GM23248 (cell line): Measurements from ENCODE around the gene CLMP. TPM values are rescaled to one million over a fixed set of nuclear protein-coding genes. Genes with fewer than 3 reads are reported as not detected.

Source experiments
- DNase-seq: peaks from one replicate; pipeline ENCODE4 v3.0.0-alpha.2; 2015
- H2AFZ ChIP-seq: fragments of 200-600 bp; sonication (generic); 2 replicates; pipeline ENCODE4 v1.6.1; 2016; ENCODE audit warnings: antibody characterized with exemption
- H3F3A ChIP-seq: fragments of 200-600 bp; sonication (generic); 2 replicates; pipeline ENCODE4 v1.6.1; 2016; ENCODE audit warnings: mild to moderate bottlenecking, antibody characterized with exemption, mixed run types; ENCODE audit not compliant: insufficient read depth
- H3K27ac ChIP-seq: fragments of 200-600 bp; sonication (generic); 2 replicates; pipeline ENCODE4 v1.5.1; 2016; ENCODE audit warnings: mild to moderate bottlenecking
- H3K27me3 ChIP-seq: fragments of 200-600 bp; sonication (generic); replicated peaks from 2 replicates; pipeline ENCODE4 v1.6.1; 2016; ENCODE audit warnings: mild to moderate bottlenecking; ENCODE audit not compliant: insufficient read depth
- H3K36me3 ChIP-seq: fragments of 200-600 bp; sonication (generic); 2 replicates; pipeline ENCODE4 v1.6.1; 2016; ENCODE audit warnings: low read depth, mild to moderate bottlenecking
- H3K4me1 ChIP-seq: fragments of 200-600 bp; sonication (generic); 2 replicates; pipeline ENCODE4 v1.6.1; 2016; ENCODE audit warnings: mild to moderate bottlenecking; ENCODE audit not compliant: insufficient read depth
- H3K4me2 ChIP-seq: fragments of 200-600 bp; sonication (generic); one replicate; pipeline ENCODE4 v1.6.1; 2016; ENCODE audit warnings: mild to moderate bottlenecking; ENCODE audit not compliant: unreplicated experiment
- H3K4me3 ChIP-seq: fragments of 200-600 bp; sonication (generic); 2 replicates; pipeline ENCODE4 v1.5.1; 2016; ENCODE audit warnings: mild to moderate bottlenecking
- H3K79me2 ChIP-seq: fragments of 200-600 bp; sonication (generic); 2 replicates; pipeline ENCODE4 v1.6.1; 2016; ENCODE audit warnings: mild to moderate bottlenecking; ENCODE audit not compliant: insufficient read depth
- H3K9ac ChIP-seq: fragments of 200-600 bp; sonication (generic); 2 replicates; pipeline ENCODE4 v1.6.1; 2016; ENCODE audit warnings: mild to moderate bottlenecking
- H3K9me2 ChIP-seq: fragments of 200-600 bp; sonication (generic); 2 replicates; pipeline ENCODE4 v1.6.1; 2016; ENCODE audit warnings: mixed run types, mild to moderate bottlenecking, moderate library complexity; ENCODE audit not compliant: insufficient read depth
- H3K9me3 ChIP-seq: fragments of 200-600 bp; sonication (generic); one replicate; pipeline ENCODE4 v1.6.1; 2017; ENCODE audit warnings: low read depth
- H4K20me1 ChIP-seq: fragments of 200-600 bp; sonication (generic); 2 replicates; pipeline ENCODE4 v1.6.0; 2016; ENCODE audit not compliant: insufficient read depth
- EZH2 ChIP-seq: fragments of 200-600 bp; sonication (generic); IDR thresholded peaks from 2 replicates; pipeline ENCODE4 v1.6.1; 2018; ENCODE audit warnings: antibody characterized with exemption, mild to moderate bottlenecking; ENCODE audit not compliant: insufficient read depth, poor library complexity, severe bottlenecking
- EZH2phosphoT487 ChIP-seq: fragments of 200-600 bp; sonication (generic); IDR thresholded peaks from 2 replicates; pipeline ENCODE4 v1.6.1; 2018; ENCODE audit warnings: antibody characterized with exemption, moderate library complexity, mild to moderate bottlenecking, low read depth; ENCODE audit not compliant: insufficient read depth
- WGBS, 2 experiments: methylation state at CpG; one replicate each; pipeline ENCODE4 v1.1.6; 2015 to 2017; ENCODE audit warnings: low lambda C conversion rate in 2 of 2, low coverage in 1 of 2; ENCODE audit errors: missing lambda C conversion rate in 2 of 2; 5-methylcytosine and 5-hydroxymethylcytosine counted together
- in situ Hi-C: fragments of 300-500 bp; cut with MboI; formaldehyde crosslinking; loops from 2 replicates; pipeline ENCODE4 v1.15.0; 2020
- polyA plus RNA-seq: library from polyadenylated mRNA; unstranded; fragments of >200 nt; fragmentation: Nextera tagmentation; extraction: Ambion mirVana; gene quantifications from 2 replicates; pipeline ENCODE4 v1.2.1, GENCODE V29; 2016
- total RNA-seq: library from RNA; depleted of rRNA; stranded (reverse); fragments of >200 nt; shearing (Covaris generic); gene quantifications from 2 replicates; pipeline ENCODE4 v1.2.3, GENCODE V29; 2014

CLMP gene
- total and polyA plus RNA-seq, 2 experiments from 2014 or later: 166 to 215 TPM

GRCh38 chr11:123197711-123198110 lies 2.7 kb upstream of the CLMP start:
- Histone ChIP-seq H3K27me3 (no peaks in the 10 kb centered on the region), H3F3A (peaks cover 43% of the 10 kb centered on the region), H3K9me2 (no peaks in the 10 kb centered on the region), H3K9me3 (no peaks in the 10 kb centered on the region), H3K79me2 (peaks cover 41% of the 10 kb centered on the region), H2AFZ (no peak overlapping the region), H3K36me3 (peaks cover 6% of the 10 kb centered on the region; the same call in 1 of the 2 replicates), H3K27ac (peak overlapping the region; percentile 93), H4K20me1 (no peaks in the 10 kb centered on the region), H3K4me2 (peak overlapping the region; percentile 19), H3K4me3 (no peak overlapping the region), H3K9ac (peak overlapping the region; percentile 63), H3K4me1 (peaks cover 47% of the 10 kb centered on the region)
- WGBS, 2 experiments: 0 to 1% methylated on average over 4 of the region's 4 CpGs
- TF ChIP-seq EZH2: no peak
- TF ChIP-seq EZH2phosphoT487: no peak
- DNase-seq: peak; percentile 97
- in situ Hi-C loops: no loop called here

GRCh38 chr11:123196060-123196714 lies 1.1 kb upstream of the CLMP start:
- Histone ChIP-seq H2AFZ (no peak overlapping the region), H3F3A (peaks cover 47% of the 10 kb centered on the region), H3K4me1 (peaks cover 45% of the 10 kb centered on the region), H3K9ac (peak overlapping the region; percentile 94; the same call in 1 of the 2 replicates), H3K27me3 (no peaks in the 10 kb centered on the region), H3K79me2 (peaks cover 57% of the 10 kb centered on the region), H3K9me3 (no peaks in the 10 kb centered on the region), H3K4me2 (peak overlapping the region; percentile 99), H3K4me3 (peak overlapping the region; percentile 86), H3K36me3 (peaks cover 15% of the 10 kb centered on the region), H4K20me1 (no peaks in the 10 kb centered on the region), H3K9me2 (no peaks in the 10 kb centered on the region), H3K27ac (peak overlapping the region; percentile 93)
- TF ChIP-seq EZH2 (no peak), EZH2phosphoT487 (no peak)
- in situ Hi-C loops: no loop called here
- WGBS, 2 experiments: 92 to 95% methylated on average over 19 to 34 of the region's 34 CpGs
- DNase-seq: no peak

- peak; percentile 70 for DNase-seq
- TF ChIP-seq EZH2 (no peak), EZH2phosphoT487 (no peak)
- peaks cover 73% of the 10 kb centered on the region for H3K79me2 ChIP-seq
These were observed 486 bp downstream of the CLMP start for GRCh38 chr11:123194337-123195187.

GRCh38 chr11:123193742-123194141 lies 1.3 kb downstream of the CLMP start:
- TF ChIP-seq EZH2 (no peak), EZH2phosphoT487 (no peak)
- Histone ChIP-seq H3K27me3 (no peaks in the 10 kb centered on the region), H3K4me1 (peaks cover 65% of the 10 kb centered on the region), H3K9ac (peak overlapping the region; percentile 94), H3K4me3 (peak overlapping the region; percentile 86), H3K79me2 (peaks cover 81% of the 10 kb centered on the region), H3K9me3 (no peaks in the 10 kb centered on the region), H4K20me1 (no peaks in the 10 kb centered on the region), H3K36me3 (peaks cover 26% of the 10 kb centered on the region), H3K27ac (peak overlapping the region; percentile 93), H3K9me2 (no peaks in the 10 kb centered on the region), H3K4me2 (peak overlapping the region; percentile 99), H2AFZ (no peak overlapping the region), H3F3A (peaks cover 66% of the 10 kb centered on the region)
- 0% methylated on average over 4 of the region's 4 CpGs for WGBS, 2 experiments
- in situ Hi-C loops: no loop called here
- peak; percentile 55 for DNase-seq

More at GRCh38 chr11:123194337-123195187, 486 bp downstream of the CLMP start:
- H3K9ac ChIP-seq: peak overlapping the region; percentile 94
- H4K20me1 ChIP-seq: no peaks in the 10 kb centered on the region
- H3K9me3 ChIP-seq: no peaks in the 10 kb centered on the region
- H3K4me2 ChIP-seq: peak overlapping the region; percentile 99
- H3K27ac ChIP-seq: peak overlapping the region; percentile 93
- peaks cover 57% of the 10 kb centered on the region for H3K4me1 ChIP-seq
- peak overlapping the region; percentile 38 for H2AFZ ChIP-seq
- H3K27me3 ChIP-seq: no peaks in the 10 kb centered on the region
- in situ Hi-C loops: no loop called here
- WGBS, 2 experiments: 1% methylated on average over 47 to 48 of the region's 54 CpGs
- H3F3A ChIP-seq: peaks cover 64% of the 10 kb centered on the region
- peak overlapping the region; percentile 86 for H3K4me3 ChIP-seq
- no peaks in the 10 kb centered on the region for H3K9me2 ChIP-seq
- H3K36me3 ChIP-seq: peaks cover 21% of the 10 kb centered on the region
